GM18511 (cell line): ENCODE data around the gene TSPAN13.

ENCODE experiments used
- ATAC-seq: cut with Tn5 transposase; IDR thresholded peaks from one replicate; pipeline ENCODE4 v1.9.1; 2021; ENCODE audit warnings: mild to moderate bottlenecking, moderate library complexity; ENCODE audit not compliant: unreplicated experiment

Gene TSPAN13

DNA sequence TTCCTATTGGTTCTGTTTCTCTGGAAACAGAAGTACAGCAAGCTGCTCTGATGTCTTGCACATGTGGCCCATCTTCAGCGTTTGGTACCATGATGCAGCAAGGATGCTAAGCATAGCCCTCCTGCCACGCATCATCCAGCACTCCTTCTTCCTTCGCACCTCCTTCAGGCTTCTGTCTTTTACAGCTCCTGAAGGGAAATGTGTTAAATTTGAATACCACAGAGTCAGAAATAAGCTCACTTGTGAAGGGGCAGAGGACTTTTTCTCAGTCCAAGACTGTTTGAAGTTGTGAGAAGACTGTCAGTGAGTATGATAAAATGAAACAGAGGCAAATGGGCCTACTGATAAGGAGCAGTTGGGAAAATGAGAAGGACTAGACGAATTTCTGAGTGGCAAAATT is 20.7 kb downstream of the TSPAN13 start:
- ATAC-seq = no peak

DNA sequence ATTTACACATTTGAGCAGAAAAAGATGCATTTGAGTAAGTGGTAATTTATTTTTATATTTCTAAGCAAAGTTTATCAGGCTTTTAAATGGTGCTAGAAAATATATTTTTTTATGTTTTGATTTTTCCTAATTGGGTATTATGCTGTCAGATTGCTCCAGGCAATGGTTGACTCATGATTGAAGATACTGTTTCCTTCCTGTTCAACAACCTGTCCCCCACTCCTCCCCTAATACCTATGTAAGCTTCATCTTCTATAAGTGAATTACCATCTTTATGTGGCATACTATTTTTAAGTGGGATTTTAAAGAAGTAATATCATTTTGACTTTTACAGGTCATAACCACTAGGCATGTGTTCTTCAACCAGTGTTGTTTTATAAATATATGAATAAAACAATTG is 21.4 kb downstream of the TSPAN13 start:
- ATAC-seq = no peak

GRCh38 chr7:16776053-16776452 is 22.5 kb downstream of the TSPAN13 start:
- no peak for ATAC-seq

DNA sequence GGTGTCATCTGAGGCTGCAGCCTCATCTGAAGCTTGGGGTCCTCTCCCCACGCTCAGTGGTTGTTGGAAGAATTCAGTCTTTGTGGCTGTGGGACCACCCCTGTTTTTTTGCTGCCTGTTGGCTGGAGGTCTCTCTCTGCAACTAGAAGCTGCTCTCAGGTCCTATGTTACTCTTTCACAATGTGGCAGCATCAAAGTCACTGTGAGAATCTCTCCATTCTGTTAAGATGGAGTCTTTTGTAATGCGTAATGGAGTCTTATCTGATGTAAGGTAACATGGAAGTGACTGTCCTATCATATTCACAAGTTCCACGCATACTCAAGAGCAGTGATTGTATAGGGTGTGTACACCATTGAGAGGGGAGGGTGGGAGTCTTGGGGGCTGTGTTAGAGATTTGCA is 24.9 kb downstream of the TSPAN13 start:
- no peak for ATAC-seq

- ATAC-seq = no peak
These were observed 25.5 kb downstream of the TSPAN13 start for GRCh38 chr7:16779051-16779450.

DNA sequence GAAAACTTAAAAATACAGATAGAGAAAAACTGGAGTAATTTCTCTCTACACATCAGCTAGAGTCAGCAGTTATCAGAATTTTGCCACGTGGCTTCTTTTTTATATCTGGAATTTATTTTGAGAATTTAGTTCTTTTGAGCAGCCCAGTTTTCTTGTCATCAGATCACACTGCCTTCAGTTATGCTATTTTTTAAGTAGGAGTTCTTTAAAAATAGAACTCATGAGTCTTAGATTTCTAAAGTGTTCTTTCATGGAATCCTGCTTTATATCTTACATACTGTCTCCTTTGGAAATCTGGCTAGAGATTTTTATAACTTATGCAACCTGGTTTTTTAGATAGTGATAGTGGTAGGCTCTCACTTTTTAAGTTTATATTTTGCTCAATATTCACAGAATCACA is 27.0 kb downstream of the TSPAN13 start:
- ATAC-seq = no peak

- ATAC-seq = no peak
These were observed 31.8 kb downstream of the TSPAN13 start for GRCh38 chr7:16785321-16785720.

DNA sequence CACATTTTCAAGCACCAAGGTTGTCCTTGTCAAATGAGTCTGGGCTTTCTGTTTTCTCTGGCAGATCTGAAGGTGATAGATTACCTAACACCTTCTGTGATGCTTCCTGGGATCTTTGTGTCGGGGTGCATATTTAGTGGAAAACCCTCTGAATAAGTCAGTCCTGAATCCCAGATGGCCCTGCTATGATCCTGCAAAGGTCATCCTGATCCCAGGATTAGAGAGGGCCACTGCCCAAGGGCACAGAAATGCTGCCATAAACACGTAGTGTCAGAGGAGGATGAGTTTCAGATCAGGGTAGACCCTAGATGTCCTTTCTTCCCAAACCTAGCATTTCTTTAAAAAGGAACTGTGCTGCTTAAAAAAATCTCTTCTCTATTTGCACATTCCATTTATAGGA is 32.3 kb downstream of the TSPAN13 start:
- ATAC-seq = no peak

DNA sequence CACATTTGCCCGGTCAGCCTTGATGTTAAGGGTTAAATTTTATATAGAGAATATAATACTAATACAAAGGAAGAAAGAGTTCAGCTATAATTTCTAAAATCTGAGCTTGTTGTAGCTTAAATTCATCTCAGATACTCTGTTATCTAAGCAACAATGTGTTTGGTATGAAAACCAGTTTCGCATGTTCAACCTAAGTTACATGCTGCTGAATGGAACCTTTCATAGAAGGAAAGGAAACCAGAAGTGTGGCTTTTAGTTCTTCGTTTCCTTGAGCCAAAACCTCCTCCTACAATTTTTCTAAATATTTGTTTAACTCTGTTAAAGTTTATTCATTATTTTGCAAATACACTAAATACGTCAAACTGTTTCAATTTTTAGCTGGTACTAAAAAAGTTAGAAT is 32.7 kb downstream of the TSPAN13 start:
- ATAC-seq = no peak

- ATAC-seq = no peak
These were observed 33.6 kb downstream of the TSPAN13 start for GRCh38 chr7:16787127-16787526.

DNA sequence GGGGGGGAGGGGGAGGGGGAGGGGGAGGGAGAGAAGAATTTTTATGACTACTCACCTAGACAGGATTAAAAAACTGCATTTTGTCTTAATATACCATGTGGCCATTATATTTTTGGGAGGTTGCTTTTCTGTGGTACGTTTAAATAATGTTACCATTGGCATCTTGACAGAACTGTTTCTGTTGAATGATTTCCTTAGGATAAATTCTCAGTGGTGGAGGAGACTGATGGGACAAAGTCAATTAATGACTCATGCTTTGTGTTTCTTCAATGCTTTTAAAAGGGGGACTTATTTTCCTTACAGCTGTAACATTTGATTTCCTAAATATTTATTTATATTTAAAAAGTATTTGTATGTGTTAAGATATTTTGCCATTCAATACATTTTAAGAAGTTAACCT is 37.5 kb downstream of the TSPAN13 start:
- no peak for ATAC-seq

- ATAC-seq = no peak
These were observed 38.5 kb downstream of the TSPAN13 start for GRCh38 chr7:16791905-16792698.

- no peak for ATAC-seq
These were observed 41.4 kb downstream of the TSPAN13 start for GRCh38 chr7:16794986-16795385.

DNA sequence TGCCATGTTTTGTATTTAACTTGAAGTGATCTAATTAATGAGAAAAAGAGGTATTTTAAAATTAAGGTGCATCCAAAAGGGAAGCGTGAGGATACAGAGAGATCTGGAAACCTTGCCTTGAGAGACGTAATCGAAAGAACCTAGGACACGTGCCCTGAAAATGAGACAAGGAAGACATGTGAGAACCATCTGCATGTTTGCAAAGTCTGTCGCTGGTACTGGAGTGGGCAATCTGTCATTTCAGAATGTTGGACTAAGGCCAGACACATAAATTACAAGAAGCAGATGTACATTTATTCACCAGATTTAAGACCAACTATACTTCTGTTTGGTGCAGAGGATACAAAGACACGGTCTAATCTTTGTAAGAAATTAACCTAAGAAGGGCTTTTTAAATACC is 42.1 kb downstream of the TSPAN13 start:
- no peak for ATAC-seq

- no peak for ATAC-seq
These were observed 47.6 kb downstream of the TSPAN13 start for GRCh38 chr7:16801111-16801542.

GRCh38 chr7:16801579-16801978 is 48.0 kb downstream of the TSPAN13 start:
- no peak for ATAC-seq

DNA sequence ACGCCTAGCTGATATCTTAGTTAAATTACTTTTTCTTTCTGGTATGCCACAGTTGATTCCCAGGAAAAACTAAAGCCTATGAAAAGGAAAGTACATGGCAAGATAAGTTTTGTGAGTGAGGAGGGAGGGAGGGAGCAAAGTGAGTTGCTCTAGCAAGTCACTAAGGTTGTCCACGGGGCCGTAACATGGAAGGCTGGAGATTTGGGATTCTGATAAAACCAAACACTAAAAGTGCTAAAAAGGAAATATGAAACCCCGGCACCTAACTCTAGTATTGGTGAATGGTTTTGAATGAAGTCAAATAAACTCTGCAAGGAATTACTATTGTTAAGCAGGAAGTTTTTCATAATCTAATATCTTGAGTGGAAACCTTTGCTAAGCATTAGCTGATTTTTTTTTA is 49.6 kb downstream of the TSPAN13 start:
- ATAC-seq = no peak

GRCh38 chr7:16803881-16804673 is 50.5 kb downstream of the TSPAN13 start:
- ATAC-seq = no peak

DNA sequence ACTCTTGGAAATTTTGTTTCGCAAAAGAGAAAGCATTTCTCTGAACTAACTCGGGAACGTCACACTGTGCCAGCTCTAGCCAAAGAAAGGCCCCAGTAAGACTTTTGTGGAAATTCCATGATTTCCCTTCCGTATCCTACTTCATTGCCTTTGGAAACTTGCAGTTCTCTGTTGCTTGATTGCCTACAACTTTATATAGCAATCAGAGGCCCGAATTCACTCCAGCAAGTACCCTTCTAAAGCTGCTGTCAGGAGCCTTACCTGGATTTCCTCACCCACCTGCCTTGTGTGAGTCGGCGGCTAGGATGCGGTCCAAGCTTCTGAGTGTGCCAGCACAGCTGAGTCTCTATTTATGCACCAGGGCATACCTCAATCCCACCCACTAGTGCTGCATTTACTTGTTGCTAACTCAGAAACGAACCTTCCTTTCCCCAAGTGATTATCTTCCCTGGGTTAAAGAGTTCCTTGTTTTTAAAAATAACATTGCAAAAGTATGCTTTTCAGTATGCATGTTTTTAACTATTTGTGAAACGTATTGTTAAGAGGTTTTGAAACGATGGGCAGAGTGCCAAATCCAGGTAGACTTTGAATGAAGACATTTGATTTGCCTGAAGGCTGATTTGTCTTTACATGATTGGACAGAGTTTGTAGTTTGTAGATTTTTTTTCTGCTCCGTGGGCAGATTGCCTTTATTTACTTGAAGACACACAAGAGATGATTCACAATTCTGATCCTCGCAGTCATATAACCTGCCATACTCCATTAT is 51.3 kb downstream of the TSPAN13 start, which contains the start of gene AGR2:
Gene AGR2 (minus strand): TSS at position 326 of the 766 bp plus-strand sequence. CDS start 3,203 bp downstream, outside the sequence.
- ATAC-seq = no peak

- no peak for ATAC-seq
These were observed 51.9 kb downstream of the TSPAN13 start for GRCh38 chr7:16805441-16805840.

DNA sequence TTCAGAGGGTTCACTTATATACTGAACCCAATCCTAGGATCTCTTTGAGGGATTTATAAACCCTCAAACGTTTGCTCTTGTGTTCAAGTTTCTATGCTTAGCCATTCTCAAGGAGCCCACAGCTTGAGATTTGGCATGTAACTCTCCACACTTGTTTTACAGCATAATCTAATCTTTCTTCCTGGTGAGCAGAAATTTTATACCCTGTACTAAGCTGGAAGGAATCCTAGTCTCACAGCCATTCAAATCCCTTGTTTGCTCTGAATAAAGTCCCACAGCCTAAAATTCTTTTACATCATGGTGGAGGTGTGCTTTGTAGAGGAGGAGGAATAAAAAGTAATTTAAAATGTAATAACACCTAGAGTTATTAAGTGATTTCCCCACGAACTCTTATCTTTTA is 56.6 kb downstream of the TSPAN13 start:
- no peak for ATAC-seq
